SJCRH30 (cell line): Measurements from ENCODE around the gene VCAN. TPM values are rescaled to one million over a fixed set of nuclear protein-coding genes. Genes with fewer than 3 reads are reported as not detected.

Experiments
- total RNA-seq: library from RNA; depleted of rRNA; stranded (reverse); fragments of >200 nt; shearing (Covaris generic); gene quantifications from 2 replicates; pipeline ENCODE4 v1.2.3, GENCODE V29; 2014; rRNA removed

VCAN gene
- total RNA-seq, 1 experiment from 2014 or later, result 157 TPM

Other genes with a start within 250 kb of the VCAN start
- gene HAPLN1, start 249.1 kb downstream of the VCAN start, total RNA-seq, result 0.53 and 1.6 TPM in 2 replicates